ENCODE results near the gene HCFC1R1.
A peak's percentile ranks its signal among the peaks of the same experiment; 100 is the strongest.

HCFC1R1 gene

GRCh38 chr16:3003582-3004270 is 20.0 kb downstream of the HCFC1R1 start:
- Histone ChIP-seq H3K36me3 (no peaks in the 10 kb centered on the region), H3K9me3 (no peaks in the 10 kb centered on the region), H3K27me3 (peaks cover 0 to 64% of the 10 kb centered on the region in 2 donors), H3K4me1 (peaks cover 0 to 5% (median 4%) of the 10 kb centered on the region in 4 donors), H3K4me3 (peak overlapping the region; percentile 19 to 35), H3K27ac (no peak overlapping the region)
- peak; percentile 40 to 51 for TF ChIP-seq CTCF (IDR thresholded peaks at IDR 0.05)
- DNase-seq: peak; percentile 91 to 97
- intact Hi-C loops (cut with DNase I; ENCODE audit: low total_unique reads): loop anchor here (2.0 kb wide), 1 partner anchor 25 kb away; no protein-coding TSS in a partner anchor

GRCh38 chr16:3001316-3001715 is 22.4 kb downstream of the HCFC1R1 start:
- Histone ChIP-seq H3K36me3 (no peaks in the 10 kb centered on the region), H3K27me3 (peaks cover 0 to 61% of the 10 kb centered on the region in 2 donors), H3K9me3 (no peaks in the 10 kb centered on the region), H3K27ac (no peak overlapping the region), H3K4me3 (no peak overlapping the region), H3K4me1 (peaks cover 0 to 5% (median 4%) of the 10 kb centered on the region in 4 donors)
- intact Hi-C loops (cut with DNase I; ENCODE audit: low total_unique reads): no loop called here
- DNase-seq: no peak
- TF ChIP-seq CTCF (IDR thresholded peaks at IDR 0.05): no peak

GRCh38 chr16:3000540-3000939 is 23.2 kb downstream of the HCFC1R1 start:
- Histone ChIP-seq H3K36me3 (no peaks in the 10 kb centered on the region), H3K27ac (no peak overlapping the region), H3K27me3 (peaks cover 0 to 60% of the 10 kb centered on the region in 2 donors), H3K9me3 (no peaks in the 10 kb centered on the region), H3K4me3 (no peak overlapping the region), H3K4me1 (peaks cover 0 to 5% (median 4%) of the 10 kb centered on the region in 4 donors)
- no peak for DNase-seq
- intact Hi-C loops (cut with DNase I; ENCODE audit: low total_unique reads): no loop called here
- TF ChIP-seq CTCF (IDR thresholded peaks at IDR 0.05): no peak

- TF ChIP-seq CTCF (IDR thresholded peaks at IDR 0.05): no peak
- Histone ChIP-seq H3K4me3 (no peak overlapping the region), H3K4me1 (peaks cover 0 to 4% (median 3%) of the 10 kb centered on the region in 4 donors), H3K9me3 (no peaks in the 10 kb centered on the region), H3K27me3 (peaks cover 0 to 59% of the 10 kb centered on the region in 2 donors), H3K36me3 (no peaks in the 10 kb centered on the region), H3K27ac (no peak overlapping the region)
- DNase-seq: no peak
- intact Hi-C loops (cut with DNase I; ENCODE audit: low total_unique reads): no loop called here
These were observed 23.8 kb downstream of the HCFC1R1 start for GRCh38 chr16:2999929-3000328.

GRCh38 chr16:2996298-2996697 is 27.4 kb downstream of the HCFC1R1 start:
- no peak for DNase-seq
- H3K27me3 ChIP-seq: peaks cover 0 to 50% of the 10 kb centered on the region in 2 donors
- intact Hi-C loops (cut with DNase I; ENCODE audit: low total_unique reads): no loop called here
- H3K36me3 ChIP-seq: no peaks in the 10 kb centered on the region
- H3K4me3 ChIP-seq: no peak overlapping the region
- no peak overlapping the region for H3K27ac ChIP-seq
- no peak for TF ChIP-seq CTCF (IDR thresholded peaks at IDR 0.05)
- no peaks in the 10 kb centered on the region for H3K9me3 ChIP-seq
- no peaks in the 10 kb centered on the region for H3K4me1 ChIP-seq
